GM12878 (cell line): Measurements from ENCODE around the gene EVA1A. TPM values are rescaled to one million over a fixed set of nuclear protein-coding genes. Genes with fewer than 3 reads are reported as not detected.

Experiments
- CBFB ChIP-seq: IDR thresholded peaks from 2 replicates; pipeline ENCODE4 v1.6.1; 2016; ENCODE audit warnings: antibody characterized with exemption, low read depth
- E2F4 ChIP-seq: IDR thresholded peaks from 2 replicates; pipeline ENCODE4 v1.6.1; 2012; ENCODE audit warnings: low read depth, low read length, improper control_type of control experiment
- ELK1 ChIP-seq: IDR thresholded peaks from 2 replicates; pipeline ENCODE4 v1.6.1; 2012; ENCODE audit warnings: low read depth, low read length, improper control_type of control experiment
- GABPA ChIP-seq: IDR thresholded peaks from 2 replicates; pipeline ENCODE4 v1.6.1; 2014; ENCODE audit warnings: antibody characterized with exemption, low read depth, mild to moderate bottlenecking, inconsistent platforms
- HSF1 ChIP-seq: fragments of 150-350 bp; IDR thresholded peaks from 2 replicates; pipeline ENCODE4 v1.6.1; 2014; ENCODE audit warnings: mild to moderate bottlenecking, low read depth, low read length
- RAD21 ChIP-seq: IDR thresholded peaks from 2 replicates; pipeline ENCODE4 v1.6.1; 2011; ENCODE audit warnings: mild to moderate bottlenecking, low read depth, low read length, moderate library complexity; ENCODE audit not compliant: insufficient read depth
- ZBTB40 ChIP-seq: fragments of 450-650 bp; IDR thresholded peaks from 2 replicates; pipeline ENCODE4 v1.6.1; 2016; ENCODE audit warnings: mild to moderate bottlenecking, moderate library complexity, borderline replicate concordance
- ZNF24 ChIP-seq: fragments of 450-650 bp; IDR thresholded peaks from 2 replicates; pipeline ENCODE4 v1.6.1; 2017; ENCODE audit warnings: antibody characterized with exemption, mild to moderate bottlenecking
- polyA plus RNA-seq, 11 experiments: library from polyadenylated mRNA; depleted of rRNA in 4 of 11; unstranded in 6 of 11; stranded (reverse) in 5 of 11; fragments of >200 nt; fragmentation: Nextera tagmentation in 4 of 11; fragmentation: Illumina TruSeq in 1 of 11; extraction: Ambion mirVana in 4 of 11; extraction: Trizol in 1 of 11; gene quantifications; 1 replicate in 1 of 11; 2 replicates in 10 of 11; pipeline versions ENCODE4 v1.2.1 to v1.2.3, GENCODE V29; 2011 to 2016; ENCODE audit warnings: inconsistent platforms in 2 of 11, missing spikeins in 2 of 11, low read depth in 1 of 11
- total RNA-seq, 4 experiments: library from RNA; depleted of rRNA in 3 of 4; stranded (reverse); fragments of >200 nt in 3 of 4; fragmentation: Illumina TruSeq in 1 of 4; extraction: Trizol in 1 of 4; gene quantifications; 2 replicates each; pipeline versions ENCODE4 v1.2.1 to v1.2.3, GENCODE V29; 2013 to 2021

EVA1A gene
- total and polyA plus RNA-seq, 10 of the 15 experiments (the other 5 are each of a cell fraction or from before 2014, with no cell fraction given) = 0.13 to 1.0 (median 0.34) TPM; not detected in 5

GRCh38 chr2:75571730-75572430, 11.1 kb upstream of the EVA1A start (continued):
- no peak for TF ChIP-seq ELK1
- TF ChIP-seq HSF1 = no peak
- no peak for TF ChIP-seq CBFB
- TF ChIP-seq ZBTB40 = no peak
- no peak for TF ChIP-seq RAD21
- no peak for TF ChIP-seq E2F4
- no peak for TF ChIP-seq GABPA
- no peak for TF ChIP-seq ZNF24
